ENCODE measurements around the gene RAB1A.
"Not testable (repeated sequence)": the region's sequence is repeated elsewhere in the genome, so short reads cannot be mapped to it uniquely, and the experiment has no call there.

The RAB1A gene

GRCh38 chr2:65136253-65136652, 6.3 kb upstream of the RAB1A start:
- no peak for DNase-seq (ENCODE audit: low spot score)

- DNase-seq (ENCODE audit: low spot score): no peak
These were observed 4.3 kb upstream of the RAB1A start for GRCh38 chr2:65134158-65134557.

- DNase-seq (ENCODE audit: low spot score): no peak
These were observed 3.7 kb upstream of the RAB1A start for GRCh38 chr2:65133626-65134025.

- not testable (repeated sequence) for DNase-seq (ENCODE audit: low spot score)
These were observed 3.0 kb upstream of the RAB1A start for GRCh38 chr2:65132930-65133329.

- no peak for DNase-seq (ENCODE audit: low spot score)
These were observed 814 bp upstream of the RAB1A start for GRCh38 chr2:65130664-65131175.

- DNase-seq (ENCODE audit: low spot score): peak; percentile 42
These were observed 550 bp downstream of the RAB1A start for GRCh38 chr2:65129286-65129825.

GRCh38 chr2:65128297-65129190, 1.4 kb downstream of the RAB1A start:
- peak; percentile 15 for DNase-seq (ENCODE audit: low spot score)

GRCh38 chr2:65125457-65125856, 4.4 kb downstream of the RAB1A start:
- not testable (repeated sequence) for DNase-seq (ENCODE audit: low spot score)

- no peak for DNase-seq (ENCODE audit: low spot score)
These were observed 7.6 kb downstream of the RAB1A start for GRCh38 chr2:65122313-65122712.

GRCh38 chr2:65120990-65121693, 8.8 kb downstream of the RAB1A start:
- no peak for DNase-seq (ENCODE audit: low spot score)

GRCh38 chr2:65116645-65117044, 13.3 kb downstream of the RAB1A start:
- no peak for DNase-seq (ENCODE audit: low spot score)

- no peak for DNase-seq (ENCODE audit: low spot score)
These were observed 15.0 kb downstream of the RAB1A start for GRCh38 chr2:65114921-65115320.

- DNase-seq (ENCODE audit: low spot score): no peak
These were observed 16.1 kb downstream of the RAB1A start for GRCh38 chr2:65113816-65114215.

GRCh38 chr2:65113229-65113628, 16.7 kb downstream of the RAB1A start:
- no peak for DNase-seq (ENCODE audit: low spot score)

GRCh38 chr2:65112633-65113032, 17.3 kb downstream of the RAB1A start:
- no peak for DNase-seq (ENCODE audit: low spot score)

GRCh38 chr2:65108780-65109179, 21.1 kb downstream of the RAB1A start:
- DNase-seq (ENCODE audit: low spot score): no peak

GRCh38 chr2:65107530-65107929, 22.4 kb downstream of the RAB1A start:
- DNase-seq (ENCODE audit: low spot score): no peak

- DNase-seq (ENCODE audit: low spot score): no peak
These were observed 26.7 kb downstream of the RAB1A start for GRCh38 chr2:65103013-65103715.

- no peak for DNase-seq (ENCODE audit: low spot score)
These were observed 28.8 kb downstream of the RAB1A start for GRCh38 chr2:65101071-65101470.

- DNase-seq (ENCODE audit: low spot score): no peak
These were observed 31.2 kb downstream of the RAB1A start for GRCh38 chr2:65098741-65099140.

GRCh38 chr2:65097844-65098243, 32.1 kb downstream of the RAB1A start:
- DNase-seq (ENCODE audit: low spot score): no peak

GRCh38 chr2:65096948-65097347, 33.0 kb downstream of the RAB1A start:
- DNase-seq (ENCODE audit: low spot score): no peak

All from AG20443 (cell line).